HG03460 (cell line): ENCODE data around the gene BTAF1.
"Not testable (repeated sequence)": the region's sequence is repeated elsewhere in the genome, so short reads cannot be mapped to it uniquely, and the experiment has no call there.

ENCODE experiments used
- ATAC-seq: cut with Tn5 transposase; IDR thresholded peaks from one replicate; pipeline ENCODE4 v1.9.1; 2021; ENCODE audit not compliant: unreplicated experiment

BTAF1 gene

DNA sequence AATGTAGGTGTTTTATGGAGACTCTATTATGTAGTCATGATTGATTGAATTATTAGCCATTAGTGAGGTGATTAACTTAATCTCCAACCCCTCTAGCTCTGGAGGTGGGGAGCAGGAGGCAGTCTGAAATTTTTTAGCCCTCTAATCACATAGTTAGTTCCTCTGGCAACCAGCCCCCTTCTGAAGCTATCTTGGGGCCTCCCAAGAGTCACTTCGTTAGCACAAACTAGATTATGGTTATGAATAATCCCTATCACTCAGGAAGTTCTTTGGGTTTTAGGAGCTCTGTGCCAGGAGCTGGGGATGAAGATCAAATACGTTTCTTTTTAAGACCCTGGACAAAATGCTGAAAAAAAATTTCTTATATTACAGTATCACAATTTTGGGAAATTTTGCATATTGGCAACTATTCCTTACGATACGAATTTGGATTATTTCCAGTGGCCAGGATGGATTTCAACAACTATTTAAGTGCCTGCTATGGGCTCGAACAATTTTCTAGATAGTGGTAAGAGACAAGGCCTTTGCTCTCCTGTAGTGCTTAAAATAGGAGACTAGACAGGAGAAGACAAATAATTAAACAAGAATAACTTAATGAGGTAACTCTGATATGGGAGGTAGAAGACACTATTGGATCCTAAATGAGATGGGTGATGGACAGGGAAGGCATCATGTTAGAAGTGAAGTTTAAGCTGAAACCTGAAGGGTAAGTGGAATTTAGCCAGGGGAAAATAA lies 52.9 kb downstream of the BTAF1 start:
- no peak for ATAC-seq

DNA sequence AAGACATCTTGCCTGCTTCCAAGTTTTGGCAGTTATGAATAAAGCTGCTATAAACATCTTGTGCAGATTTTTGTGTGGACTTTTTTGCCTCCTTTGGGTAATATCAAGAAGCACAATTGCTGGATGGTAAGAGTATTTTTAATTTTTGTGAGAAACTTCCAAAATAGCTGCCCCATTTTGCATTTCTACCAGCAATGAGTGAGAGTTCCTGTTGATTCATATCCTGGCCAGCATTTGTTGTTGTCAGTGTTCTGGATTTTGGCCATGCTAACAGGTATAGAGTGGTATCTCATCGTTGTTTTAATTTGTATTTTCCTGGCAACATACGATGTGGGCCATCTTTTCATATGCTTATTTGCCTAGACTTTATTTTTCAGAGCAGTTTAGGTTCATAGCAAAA lies 53.9 kb downstream of the BTAF1 start:
- ATAC-seq: no peak

DNA sequence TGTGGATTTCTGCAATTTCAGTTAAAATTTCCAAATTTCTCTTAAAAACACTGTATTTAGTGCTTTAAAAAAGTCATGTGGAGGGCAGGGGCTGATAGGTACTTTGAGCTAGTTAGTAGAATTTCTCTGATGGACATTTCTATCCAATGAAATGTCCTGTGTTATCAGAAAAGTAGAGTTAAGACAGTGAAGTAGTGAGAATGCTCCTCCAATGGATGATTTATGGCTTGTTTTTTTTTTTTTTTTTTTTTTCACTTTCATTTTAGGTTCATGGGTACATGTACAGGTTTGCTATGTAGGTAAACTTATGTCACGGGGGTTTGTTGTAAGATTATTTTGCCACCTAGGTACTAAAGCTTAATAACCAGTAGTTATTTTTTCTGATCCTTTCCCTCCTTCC lies 55.0 kb downstream of the BTAF1 start:
- ATAC-seq: no peak

DNA sequence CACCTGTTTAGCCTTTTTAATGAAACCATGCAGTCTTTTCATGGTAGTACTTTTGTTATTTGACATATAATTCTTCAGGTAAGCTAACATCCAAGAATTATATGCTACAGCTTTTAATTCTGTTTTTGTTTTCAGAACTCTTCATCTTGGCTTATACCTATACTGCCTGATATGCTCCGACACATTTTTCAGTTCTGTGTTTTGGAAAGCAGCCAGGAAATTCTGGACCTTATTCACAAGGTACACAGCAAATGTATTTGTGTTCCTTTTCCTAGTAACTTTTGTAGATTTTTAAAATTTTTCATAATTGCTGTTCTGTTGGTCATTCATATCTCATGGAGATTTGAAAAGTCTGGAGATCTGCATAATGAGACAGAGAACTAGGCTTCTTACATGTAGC lies 56.7 kb downstream of the BTAF1 start:
- no peak for ATAC-seq

DNA sequence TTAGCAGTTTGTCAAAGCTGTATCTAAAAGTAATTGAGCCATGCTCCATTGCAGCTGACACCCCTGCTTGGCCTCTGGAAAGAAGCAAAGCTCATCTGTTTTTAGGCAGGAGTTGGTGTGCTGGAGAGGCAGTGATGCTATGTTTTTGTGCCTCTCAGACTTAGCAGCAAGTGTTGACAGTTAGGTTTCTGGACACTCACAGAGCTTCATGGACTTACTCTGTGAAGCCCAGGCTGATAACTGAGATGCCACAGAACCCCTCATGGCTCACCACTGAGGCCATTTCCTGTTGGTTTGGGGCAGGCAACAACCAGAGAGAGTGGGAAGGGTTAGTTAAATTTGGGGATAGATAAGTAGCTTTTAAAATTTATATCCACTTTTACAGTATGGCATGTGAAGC lies 59.8 kb downstream of the BTAF1 start:
- no peak for ATAC-seq

DNA sequence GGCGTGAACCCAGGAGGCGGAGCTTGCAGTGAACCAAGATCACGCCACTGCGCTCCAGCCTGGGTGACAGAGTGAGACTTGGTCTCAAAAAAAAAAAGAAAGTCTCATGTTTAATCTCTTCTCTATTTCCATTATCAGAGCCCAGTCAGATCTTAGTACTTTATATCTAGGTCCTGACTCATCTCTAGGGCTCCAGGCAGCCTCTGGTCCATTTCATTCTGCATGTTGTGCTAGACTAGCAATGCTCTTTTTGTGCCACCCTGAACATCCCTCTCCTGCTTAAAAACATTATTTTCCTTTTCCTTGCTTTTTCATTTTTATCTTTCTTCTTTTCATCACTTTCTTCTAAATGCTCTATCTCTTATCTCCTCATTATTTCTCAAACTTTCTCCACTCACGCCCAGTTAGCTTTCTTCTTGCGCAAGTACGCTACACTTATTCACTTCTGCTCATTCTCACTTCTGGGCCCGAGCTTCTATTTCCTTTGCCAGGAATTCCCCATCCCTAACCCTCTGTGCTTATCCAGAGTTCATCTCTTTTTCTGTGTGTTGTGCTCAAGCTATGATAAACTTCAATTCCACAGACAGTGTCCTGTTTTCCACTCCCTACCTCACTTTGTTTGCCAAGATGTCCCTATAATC lies 63.9 kb downstream of the BTAF1 start:
- no peak for ATAC-seq

DNA sequence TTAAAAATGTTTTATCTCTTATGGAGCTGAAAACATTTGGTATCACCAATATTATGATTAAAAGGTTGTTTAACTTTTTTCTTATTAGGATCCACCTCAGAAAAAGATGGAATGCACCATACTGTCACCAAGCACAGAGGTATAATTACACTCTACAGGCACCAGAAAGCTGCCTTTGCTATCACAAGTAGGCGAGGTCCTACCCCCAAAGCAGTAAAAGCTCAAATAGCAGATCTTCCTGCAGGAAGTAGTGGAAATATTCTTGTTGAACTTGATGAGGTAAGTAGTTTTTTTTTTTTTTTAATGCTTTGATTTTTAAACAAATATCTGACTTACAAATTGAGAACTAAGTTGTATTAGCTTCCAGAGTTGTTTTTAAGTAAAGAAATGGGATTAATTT lies 68.5 kb downstream of the BTAF1 start:
- ATAC-seq: no peak

DNA sequence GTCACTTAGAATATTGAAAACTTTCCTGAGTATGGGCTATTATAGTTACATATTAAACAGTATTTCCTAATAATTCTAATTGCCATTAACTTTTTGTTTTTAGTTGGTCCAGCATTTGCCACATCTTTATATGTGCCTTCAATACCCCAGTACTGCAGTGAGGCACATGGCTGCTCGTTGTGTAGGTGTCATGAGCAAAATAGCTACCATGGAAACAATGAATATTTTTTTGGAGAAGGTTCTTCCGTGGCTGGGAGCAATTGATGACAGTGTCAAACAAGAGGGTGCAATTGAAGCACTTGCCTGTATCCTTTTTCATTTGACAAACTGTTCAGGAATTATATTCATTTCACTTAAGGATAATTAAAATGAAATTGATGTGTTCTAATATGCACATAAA lies 72.7 kb downstream of the BTAF1 start:
- no peak for ATAC-seq

DNA sequence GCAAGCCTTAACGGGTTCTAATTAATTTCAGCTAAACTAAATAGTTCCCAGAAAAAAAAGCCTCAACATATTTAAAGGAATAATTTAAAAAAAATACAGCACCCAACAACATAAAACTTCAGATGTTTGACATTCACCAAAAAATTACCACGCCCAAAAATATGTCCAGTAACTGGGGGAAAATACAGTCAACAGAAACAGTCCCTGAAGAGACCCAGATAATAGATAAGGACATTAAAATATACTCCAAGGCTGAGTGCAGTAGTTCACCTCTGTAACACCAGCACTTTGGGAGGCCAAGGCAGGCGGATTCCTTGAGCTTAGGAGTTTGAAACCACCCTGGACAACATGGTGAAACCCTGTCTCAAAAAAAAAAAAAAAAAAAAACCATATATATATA lies 78.0 kb downstream of the BTAF1 start:
- ATAC-seq: no peak

DNA sequence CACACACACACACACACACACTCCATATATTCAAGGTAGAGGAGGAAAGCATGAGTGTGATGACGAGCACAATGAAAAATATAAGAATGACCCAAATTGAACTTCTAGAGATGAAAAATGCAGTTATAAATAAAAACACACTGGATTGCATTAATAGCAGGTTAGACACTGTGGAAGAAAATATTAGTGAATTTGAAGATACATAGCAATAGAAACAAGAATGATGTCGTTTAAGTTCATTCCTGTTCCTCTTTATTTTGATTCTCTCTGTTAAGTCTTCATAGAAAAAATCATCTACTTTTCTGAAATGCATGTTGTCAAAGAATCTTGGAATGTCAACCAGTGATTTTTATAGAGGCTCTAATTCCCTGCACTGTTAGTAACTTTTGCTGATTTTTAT lies 78.4 kb downstream of the BTAF1 start:
- no peak for ATAC-seq

DNA sequence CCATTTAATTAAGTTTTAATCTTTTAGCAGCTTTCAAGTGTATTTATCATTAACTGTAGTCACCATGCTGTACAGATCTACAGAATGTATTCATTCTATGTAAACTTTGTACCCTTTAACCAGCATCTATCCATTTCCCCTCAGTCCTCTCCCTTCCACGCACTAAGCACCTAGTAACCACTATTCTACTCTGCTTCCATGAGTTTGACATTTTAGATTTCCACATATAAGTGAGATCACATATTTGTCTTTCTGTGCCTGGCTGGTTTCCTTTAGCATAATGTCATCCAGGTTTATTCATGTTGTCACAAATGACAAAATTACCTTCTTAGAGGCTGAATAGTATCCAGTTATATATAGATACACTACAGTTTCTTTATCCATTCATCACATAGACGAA lies 79.7 kb downstream of the BTAF1 start:
- no peak for ATAC-seq

DNA sequence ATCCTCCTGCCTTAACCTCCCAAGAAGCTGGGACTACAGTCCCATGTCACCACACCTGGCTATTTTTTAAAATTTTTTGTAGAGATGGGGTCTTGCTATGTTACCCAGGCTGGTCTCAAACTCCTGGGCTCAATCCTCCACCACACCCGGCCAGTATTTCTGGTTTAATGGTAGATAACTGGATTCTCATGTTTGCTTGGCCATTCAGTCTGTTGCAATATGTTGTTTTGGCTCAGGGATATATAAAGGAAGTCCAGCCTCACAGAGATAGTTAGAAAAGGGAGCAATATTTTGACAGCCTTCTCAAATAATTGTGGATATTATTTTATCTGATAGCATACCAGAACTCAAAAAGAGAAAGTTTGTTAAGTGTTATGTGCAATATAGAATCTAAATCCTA lies 82.4 kb downstream of the BTAF1 start:
- ATAC-seq: no peak

DNA sequence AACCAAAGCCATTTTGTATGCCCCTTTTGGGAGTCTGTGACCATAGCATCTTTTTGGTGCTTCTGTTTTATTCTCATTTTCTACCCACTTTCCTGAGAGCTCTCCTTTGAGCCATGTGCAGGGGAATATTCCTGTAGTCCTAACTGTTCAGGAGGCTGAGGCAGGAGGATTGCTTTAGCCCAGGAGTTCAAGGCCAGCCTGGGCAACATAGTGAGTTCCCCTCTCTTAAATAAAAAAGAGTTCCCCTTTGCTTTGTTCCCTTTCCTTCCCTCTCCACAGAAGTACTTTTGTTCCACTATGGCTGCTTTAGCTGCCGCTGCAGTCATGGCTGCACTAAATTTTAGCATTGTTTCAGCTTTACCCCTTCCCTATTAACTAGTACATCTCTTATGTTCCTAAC lies 85.9 kb downstream of the BTAF1 start:
- ATAC-seq: no peak

DNA sequence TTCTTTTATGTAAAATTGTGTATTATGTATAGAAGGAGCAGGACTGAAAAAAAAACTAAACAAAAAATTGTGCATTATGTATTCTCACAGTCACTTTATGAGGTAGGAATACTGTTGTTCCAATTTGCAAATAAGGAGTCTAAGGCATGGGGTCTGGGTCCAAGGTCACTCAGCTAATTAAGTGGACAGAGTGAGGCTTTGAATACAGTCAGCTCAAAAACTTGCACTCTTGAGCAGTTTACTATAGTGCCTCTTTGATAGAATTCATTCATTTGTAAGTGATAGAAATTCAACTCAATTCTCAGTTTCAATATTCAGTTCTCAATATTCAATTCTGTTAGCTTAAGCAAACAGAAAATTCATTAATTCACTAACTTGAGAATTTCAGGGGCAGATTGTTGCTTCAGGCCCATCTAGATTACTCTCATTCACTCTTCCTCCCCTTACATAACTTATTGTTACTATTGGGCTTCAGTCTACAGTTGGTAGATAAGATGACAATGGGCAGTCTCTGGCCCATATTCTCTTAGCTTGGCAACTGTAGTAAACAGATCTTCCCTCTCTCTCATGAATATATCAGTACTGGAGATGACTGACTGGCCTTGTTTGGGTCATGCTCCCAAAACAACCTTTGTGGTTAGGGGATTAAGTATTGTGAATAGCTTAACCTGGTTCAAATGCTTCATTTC lies 86.6 kb downstream of the BTAF1 start:
- no peak for ATAC-seq

DNA sequence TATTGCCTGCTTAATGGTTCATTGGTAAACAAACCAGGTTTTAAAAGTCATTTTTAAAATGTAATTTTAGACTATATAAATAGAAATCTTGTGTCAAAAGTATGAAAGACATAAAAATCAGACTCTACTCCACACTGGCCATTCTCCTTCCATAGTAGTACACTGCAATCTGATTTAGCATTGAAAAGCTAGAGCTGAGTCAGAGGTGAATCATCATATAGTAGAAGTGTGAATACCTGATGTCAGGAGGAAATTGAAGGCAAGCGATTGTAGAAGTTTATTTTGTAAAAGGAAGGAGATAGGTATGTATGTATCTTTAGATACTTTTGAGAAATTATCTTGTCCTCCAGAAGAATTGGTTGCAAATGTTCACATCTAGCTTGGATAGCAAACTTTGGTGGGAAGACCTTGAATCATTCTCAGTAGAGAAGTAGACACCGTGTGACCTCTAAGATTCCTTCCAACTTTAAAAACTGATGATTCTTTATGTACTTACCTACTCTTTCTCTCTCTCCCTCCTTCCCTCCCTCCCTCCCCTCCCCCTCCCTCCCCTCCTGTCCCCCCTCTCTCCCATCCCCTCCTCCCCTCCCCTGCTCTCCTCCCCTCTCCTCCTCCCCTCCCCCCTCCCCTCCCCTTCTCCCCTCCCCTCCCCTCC lies 88.1 kb downstream of the BTAF1 start:
- no peak for ATAC-seq

DNA sequence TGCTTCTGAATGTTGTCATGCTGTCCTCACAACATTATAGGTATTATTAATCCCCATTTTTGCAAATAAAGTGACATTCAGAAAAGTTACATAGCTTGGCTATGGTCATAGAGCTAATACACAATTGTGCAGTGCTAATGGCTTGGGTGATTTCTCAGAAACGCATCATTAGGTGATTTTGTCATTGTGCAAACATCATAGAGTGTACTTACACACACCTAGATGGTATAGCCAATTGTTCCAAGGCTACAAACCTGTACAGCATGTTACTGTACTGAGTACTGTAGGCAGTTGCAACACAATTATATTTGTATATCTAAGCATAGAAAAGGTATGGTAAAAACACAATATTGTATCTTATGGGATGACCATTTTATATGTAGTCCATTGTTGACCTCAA lies 91.0 kb downstream of the BTAF1 start:
- no peak for ATAC-seq

DNA sequence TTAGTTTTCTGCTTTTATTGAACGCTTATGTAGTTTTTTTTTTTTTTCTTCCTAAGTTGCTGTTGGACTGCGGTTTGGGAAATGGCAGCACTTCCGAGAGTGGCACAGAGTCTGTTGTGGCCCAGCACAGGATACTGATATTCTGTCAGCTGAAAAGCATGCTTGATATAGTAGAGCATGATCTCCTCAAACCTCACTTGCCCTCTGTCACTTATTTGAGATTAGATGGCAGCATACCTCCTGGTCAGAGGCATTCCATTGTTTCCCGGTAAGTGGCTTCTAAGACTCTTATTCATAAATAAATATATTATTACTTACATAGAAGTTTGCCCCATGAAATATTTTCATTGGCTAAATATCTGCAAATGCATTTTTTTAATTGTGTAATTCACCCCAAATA lies 101.1 kb downstream of the BTAF1 start:
- no peak for ATAC-seq

DNA sequence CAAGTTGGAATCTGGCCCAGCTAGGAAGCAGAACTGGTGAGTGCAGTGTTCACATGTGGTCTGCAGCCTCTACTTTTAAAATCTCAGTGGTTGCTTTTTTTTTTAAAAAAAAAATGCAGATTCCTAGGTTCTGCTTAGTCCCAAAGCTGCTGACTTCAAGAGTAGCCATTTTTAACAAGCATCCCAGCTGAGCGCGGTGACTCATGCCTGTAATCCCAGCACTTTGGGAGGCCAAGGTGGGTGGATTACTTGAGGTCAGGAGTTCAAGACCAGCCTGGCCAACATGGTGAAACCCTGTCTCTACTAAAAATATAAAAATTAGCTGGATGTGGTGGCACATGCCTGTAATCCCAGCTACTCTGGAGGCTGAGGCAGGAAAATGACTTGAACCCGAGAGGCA lies 101.8 kb downstream of the BTAF1 start:
- not testable (repeated sequence) for ATAC-seq

DNA sequence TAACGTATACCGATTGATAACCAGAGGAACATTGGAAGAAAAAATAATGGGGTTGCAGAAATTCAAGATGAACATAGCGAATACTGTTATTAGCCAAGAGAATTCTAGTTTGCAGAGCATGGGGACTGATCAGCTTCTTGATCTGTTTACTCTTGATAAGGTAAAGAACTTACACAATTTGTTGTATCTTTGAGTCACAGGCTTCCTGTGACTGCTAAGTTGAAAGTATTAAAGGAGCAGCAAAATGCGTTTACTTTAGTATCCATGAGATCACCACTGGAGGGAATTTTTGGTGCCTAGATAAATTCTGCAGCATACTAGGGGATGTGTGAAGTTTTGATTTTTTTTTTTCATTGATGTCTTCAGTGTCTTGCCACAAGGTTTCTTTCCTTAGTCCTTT lies 103.6 kb downstream of the BTAF1 start:
- ATAC-seq: no peak

DNA sequence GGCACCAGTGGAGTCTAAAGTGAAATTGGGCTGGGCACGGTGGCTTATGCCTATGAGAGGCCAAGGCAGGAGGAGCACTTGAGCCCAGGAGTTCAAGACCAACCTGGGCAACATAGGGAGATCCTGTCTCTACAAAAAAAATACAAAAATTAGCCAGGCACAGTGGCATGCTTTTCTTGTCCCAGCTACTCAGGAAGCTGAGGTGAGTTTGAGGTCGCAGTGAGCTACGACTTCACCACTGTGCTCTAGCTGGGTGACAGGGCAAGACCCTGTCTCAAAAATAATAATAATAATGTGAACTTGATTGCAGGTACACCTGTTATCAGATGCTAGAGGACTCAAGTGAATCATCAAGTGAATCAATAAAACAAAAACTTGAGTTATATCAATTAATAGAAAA lies 108.0 kb downstream of the BTAF1 start:
- no peak for ATAC-seq

DNA sequence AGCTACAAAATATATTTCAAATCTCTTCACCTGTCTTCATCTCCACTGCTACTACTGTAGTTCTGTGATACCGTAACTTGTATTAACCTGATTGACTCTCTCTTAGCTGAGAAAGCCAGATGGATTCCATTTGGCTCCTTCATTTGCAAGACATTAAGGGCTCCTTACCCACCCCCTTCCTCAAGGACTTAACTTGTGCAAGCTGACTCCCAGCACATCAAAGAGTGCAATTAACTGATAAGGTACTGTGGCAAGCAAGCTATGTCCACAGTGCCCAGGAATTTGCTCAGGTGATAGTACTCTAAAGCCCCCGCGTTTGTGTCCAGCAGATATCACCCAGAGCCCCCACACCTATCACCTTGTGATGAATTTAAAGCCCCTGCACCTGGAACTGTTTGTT lies 109.5 kb downstream of the BTAF1 start:
- ATAC-seq: not testable (repeated sequence)

DNA sequence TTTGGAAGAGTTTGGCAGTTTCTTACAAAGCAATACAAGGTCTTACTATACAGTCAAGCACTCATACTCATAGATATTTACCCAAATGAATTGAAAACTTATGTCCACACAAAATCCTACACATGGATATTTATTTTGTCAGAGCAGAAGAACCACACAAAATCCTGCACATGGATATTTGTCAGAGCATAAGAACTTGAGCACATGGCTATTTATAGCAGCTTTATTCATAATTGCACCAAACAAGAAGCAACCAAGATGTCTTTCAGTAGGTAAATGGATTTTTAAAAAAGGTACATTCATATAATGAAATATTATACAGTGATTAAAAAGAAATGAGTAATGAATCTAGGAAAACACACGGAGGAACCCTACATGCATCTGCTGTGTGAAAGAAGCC lies 115.4 kb downstream of the BTAF1 start:
- ATAC-seq: no peak
